NCI-H2227 (cell line): ENCODE measurements around the gene ZNF543.

Experiments
- DNase-seq: peaks from one replicate; lab custom pipeline; 2025; ENCODE audit not compliant: unreplicated experiment; lab: John Stamatoyannopoulos, UW

ZNF543 gene

DNA sequence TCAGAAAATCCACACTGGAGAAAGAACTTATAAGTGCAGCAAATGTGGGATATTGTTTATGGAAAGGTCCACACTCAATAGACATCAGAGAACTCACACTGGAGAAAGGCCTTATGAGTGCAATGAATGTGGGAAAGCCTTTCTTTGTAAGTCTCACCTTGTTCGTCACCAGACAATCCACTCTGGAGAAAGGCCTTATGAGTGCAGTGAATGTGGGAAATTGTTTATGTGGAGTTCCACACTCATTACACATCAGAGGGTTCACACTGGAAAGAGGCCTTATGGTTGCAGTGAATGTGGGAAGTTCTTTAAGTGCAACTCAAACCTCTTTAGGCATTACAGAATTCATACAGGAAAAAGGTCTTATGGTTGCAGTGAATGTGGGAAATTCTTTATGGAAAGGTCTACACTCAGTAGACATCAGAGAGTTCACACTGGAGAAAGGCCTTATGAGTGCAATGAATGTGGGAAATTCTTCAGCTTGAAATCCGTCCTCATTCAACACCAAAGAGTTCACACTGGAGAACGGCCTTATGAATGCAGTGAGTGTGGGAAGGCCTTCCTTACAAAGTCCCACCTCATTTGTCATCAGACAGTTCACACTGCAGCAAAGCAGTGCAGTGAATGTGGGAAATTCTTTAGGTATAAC, 57.4 kb downstream of the ZNF543 start:
- no peak for DNase-seq
